GM12878 (cell line): ENCODE data around the gene DCTPP1. TPM values are rescaled to one million over a fixed set of nuclear protein-coding genes. Genes with fewer than 3 reads are reported as not detected.
A peak's percentile ranks its signal among the peaks of the same experiment; 100 is the strongest.

Experiments
- ATF7 ChIP-seq: fragments of 450-650 bp; IDR thresholded peaks from 2 replicates; pipeline ENCODE4 v1.6.1; 2016; ENCODE audit warnings: low read depth, mild to moderate bottlenecking
- BCL11A ChIP-seq: IDR thresholded peaks from 2 replicates; pipeline ENCODE4 v1.6.1; 2011; ENCODE audit warnings: low read depth, low read length
- BMI1 ChIP-seq: fragments of 450-650 bp; IDR thresholded peaks from 2 replicates; pipeline ENCODE4 v1.6.1; 2016; ENCODE audit warnings: mild to moderate bottlenecking, moderate library complexity, borderline replicate concordance
- EED ChIP-seq: sonication (generic); IDR thresholded peaks from 2 replicates; pipeline ENCODE4 v1.6.1; 2016; ENCODE audit warnings: antibody characterized with exemption, low read depth
- EZH2 ChIP-seq: IDR thresholded peaks from 2 replicates; pipeline ENCODE4 v1.6.1; 2012; ENCODE audit warnings: low read depth, mild to moderate bottlenecking, control low read depth, inconsistent platforms, low read length, borderline replicate concordance; ENCODE audit not compliant: control insufficient read depth
- LARP7 ChIP-seq: fragments of 450-650 bp; IDR thresholded peaks from 2 replicates; pipeline ENCODE4 v1.6.1; 2017; ENCODE audit warnings: mild to moderate bottlenecking
- MYB ChIP-seq: fragments of 150-350 bp; IDR thresholded peaks from 2 replicates; pipeline ENCODE4 v1.6.1; 2014; ENCODE audit warnings: mild to moderate bottlenecking, low read depth, low read length, borderline replicate concordance
- POLR2AphosphoS5 ChIP-seq: IDR thresholded peaks from 2 replicates; pipeline ENCODE4 v1.6.1; 2011; ENCODE audit warnings: mild to moderate bottlenecking, low read length, inconsistent platforms
- RAD21 ChIP-seq: IDR thresholded peaks from 2 replicates; pipeline ENCODE4 v1.6.1; 2011; ENCODE audit warnings: mild to moderate bottlenecking, low read depth, low read length, moderate library complexity; ENCODE audit not compliant: insufficient read depth
- SKIL ChIP-seq: fragments of 450-650 bp; IDR thresholded peaks from 2 replicates; pipeline ENCODE4 v1.6.1; 2017; ENCODE audit warnings: mild to moderate bottlenecking, low read depth, inconsistent platforms; ENCODE audit not compliant: poor library complexity, severe bottlenecking
- SMARCA5 ChIP-seq: fragments of 450-650 bp; IDR thresholded peaks from 2 replicates; pipeline ENCODE4 v1.6.1; 2017; ENCODE audit warnings: mild to moderate bottlenecking
- SP1 ChIP-seq: IDR thresholded peaks from one replicate; pipeline ENCODE4 v1.6.1; 2011; ENCODE audit warnings: low read depth, low read length
- SRF ChIP-seq, 2 experiments: IDR thresholded peaks; 2 replicates each; pipeline ENCODE4 v1.6.1; 2011; ENCODE audit warnings: low read depth in 2 of 2, low read length in 2 of 2, mild to moderate bottlenecking in 1 of 2, moderate library complexity in 1 of 2
- ZNF592 ChIP-seq: fragments of 450-650 bp; IDR thresholded peaks from 2 replicates; pipeline ENCODE4 v1.6.1; 2017; ENCODE audit warnings: mild to moderate bottlenecking, moderate library complexity
- ZSCAN29 ChIP-seq: fragments of 450-650 bp; IDR thresholded peaks from 2 replicates; pipeline ENCODE4 v1.6.1; 2017; ENCODE audit warnings: mild to moderate bottlenecking, moderate library complexity
- polyA plus RNA-seq, 11 experiments: library from polyadenylated mRNA; depleted of rRNA in 4 of 11; unstranded in 6 of 11; stranded (reverse) in 5 of 11; fragments of >200 nt; fragmentation: Nextera tagmentation in 4 of 11; fragmentation: Illumina TruSeq in 1 of 11; extraction: Ambion mirVana in 4 of 11; extraction: Trizol in 1 of 11; gene quantifications; 1 replicate in 1 of 11; 2 replicates in 10 of 11; pipeline versions ENCODE4 v1.2.1 to v1.2.3, GENCODE V29; 2011 to 2016; ENCODE audit warnings: inconsistent platforms in 2 of 11, missing spikeins in 2 of 11, low read depth in 1 of 11
- total RNA-seq, 4 experiments: library from RNA; depleted of rRNA in 3 of 4; stranded (reverse); fragments of >200 nt in 3 of 4; fragmentation: Illumina TruSeq in 1 of 4; extraction: Trizol in 1 of 4; gene quantifications; 2 replicates each; pipeline versions ENCODE4 v1.2.1 to v1.2.3, GENCODE V29; 2013 to 2021

DCTPP1 gene
- total and polyA plus RNA-seq, 10 of the 15 experiments (the other 5 are each of a cell fraction or from before 2014, with no cell fraction given): 72.1 to 266 (median 157) TPM

- TF ChIP-seq SP1 (no peak), ATF7 (no peak), POLR2AphosphoS5 (no peak), SKIL (no peak), ZNF592 (no peak), SMARCA5 (no peak; the same call in 1 of the 2 replicates), BMI1 (no peak), EZH2 (no peak), SRF (IDR thresholded peaks at IDR 0.05; ENCODE audit: low read depth in 2 of 2, low read length in 2 of 2) (no peak), LARP7 (0 out of 2 replicates have a peak, but pooled peaks have one; percentile 61), EED (no peak), MYB (no peak), BCL11A (no peak), ZSCAN29 (no peak), RAD21 (peak; percentile 48)
Measured at GRCh38 chr16:30430428-30430970, 669 bp upstream of the DCTPP1 start (continued).
